GM11168 (cell line): ENCODE measurements around the gene ST7L.

Source experiments
- in situ Hi-C: fragments of 300-500 bp; cut with MboI; formaldehyde crosslinking; loops from one replicate; pipeline ENCODE4 v1.12.0; 2022; ENCODE audit warnings: low sequenced_read_pairs; ENCODE audit not compliant: unreplicated experiment

The ST7L gene

GRCh38 chr1:112557385-112557784, 61.6 kb downstream of the ST7L start:
- in situ Hi-C loops, result no loop called here

DNA sequence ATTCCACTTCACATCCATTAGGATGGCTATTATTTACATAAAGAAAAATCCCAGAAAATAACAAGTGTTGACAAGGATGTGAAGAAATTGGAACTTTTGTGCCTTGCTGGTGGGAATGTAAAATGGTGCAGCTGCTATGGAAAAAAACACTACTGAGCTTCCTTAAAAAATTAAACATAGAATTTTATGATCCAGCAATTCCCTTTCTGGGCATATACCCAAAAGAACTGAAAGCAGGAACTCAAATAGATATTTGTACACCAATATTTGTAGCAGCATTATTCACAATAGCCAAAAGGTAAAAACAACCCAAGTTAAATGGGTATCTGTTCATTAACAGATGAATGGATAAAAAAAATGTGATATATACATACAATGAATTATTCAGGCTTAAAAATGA, 64.5 kb downstream of the ST7L start:
- in situ Hi-C loops, result no loop called here

DNA sequence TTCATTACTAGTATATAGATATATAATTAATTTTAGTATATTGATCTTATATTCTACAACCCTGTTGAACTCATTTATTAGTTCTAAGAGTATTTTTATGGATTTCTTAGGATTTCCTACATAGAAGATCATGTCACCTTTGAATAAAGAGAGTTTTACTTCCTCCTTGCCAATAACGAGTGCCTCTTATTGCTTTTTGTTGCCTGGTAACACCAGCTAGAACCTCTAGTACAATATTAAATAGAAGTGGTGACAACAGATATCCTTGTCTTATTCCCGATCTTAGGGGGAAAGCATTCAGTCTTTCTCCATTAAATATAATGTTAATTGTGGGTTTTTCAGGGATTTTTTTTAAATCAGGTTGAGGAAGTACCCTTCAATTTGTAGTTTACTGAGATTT, 69.4 kb downstream of the ST7L start:
- in situ Hi-C loops, result no loop called here

GRCh38 chr1:112548547-112548946, 70.4 kb downstream of the ST7L start:
- in situ Hi-C loops, result no loop called here

DNA sequence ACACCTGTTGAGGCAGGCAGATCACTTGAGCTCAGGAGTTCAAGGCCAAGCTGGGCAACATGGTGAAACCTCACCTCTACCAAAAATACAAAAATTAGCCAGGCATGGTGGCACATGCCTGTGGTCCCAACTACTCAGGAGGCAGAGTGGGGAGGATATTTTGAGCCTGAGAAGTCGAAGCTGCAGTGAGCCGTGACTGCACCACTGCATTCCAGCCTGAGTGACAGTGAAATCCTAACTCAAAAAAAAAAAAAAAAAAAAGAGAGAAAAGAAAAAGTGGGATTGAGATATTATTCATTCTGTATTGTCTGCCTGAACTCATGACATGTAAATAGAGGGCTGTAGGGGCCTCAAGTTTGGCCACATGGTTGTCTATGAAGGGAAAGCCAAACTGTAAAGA, 72.9 kb downstream of the ST7L start:
- in situ Hi-C loops, result no loop called here

- in situ Hi-C loops, result no loop called here
These were observed 74.2 kb downstream of the ST7L start for GRCh38 chr1:112544751-112545150.

GRCh38 chr1:112544011-112544688, 74.8 kb downstream of the ST7L start:
- in situ Hi-C loops, result no loop called here

- in situ Hi-C loops, result no loop called here
These were observed 76.6 kb downstream of the ST7L start for GRCh38 chr1:112542206-112542973.

GRCh38 chr1:112541299-112541698, 77.6 kb downstream of the ST7L start:
- in situ Hi-C loops, result no loop called here

DNA sequence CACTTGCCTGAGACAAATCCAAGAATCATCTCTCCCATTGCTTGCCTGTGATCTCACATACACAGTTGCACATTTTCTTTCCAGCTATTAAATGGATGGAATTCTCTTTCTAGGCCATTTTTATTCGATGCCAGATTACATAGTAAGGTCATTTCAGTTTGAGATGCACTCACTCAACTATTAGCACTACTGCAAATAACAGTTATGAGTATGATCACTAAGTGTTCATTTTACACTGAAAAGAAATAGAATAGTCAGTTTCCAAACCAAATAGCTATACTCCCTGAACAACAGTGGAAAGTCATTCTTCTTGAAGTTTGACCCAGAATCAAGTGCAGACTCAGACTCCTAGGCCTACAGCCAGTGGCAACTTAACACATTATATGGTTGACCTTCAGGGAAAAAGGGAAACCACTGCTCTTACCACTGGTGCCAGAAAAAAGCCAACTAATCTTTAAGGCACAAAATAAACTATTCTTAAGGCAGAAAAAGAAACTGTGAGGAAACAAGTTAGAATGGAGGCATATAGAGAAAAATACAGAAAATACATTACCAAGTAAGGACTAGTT, 78.6 kb downstream of the ST7L start:
- in situ Hi-C loops, result no loop called here

DNA sequence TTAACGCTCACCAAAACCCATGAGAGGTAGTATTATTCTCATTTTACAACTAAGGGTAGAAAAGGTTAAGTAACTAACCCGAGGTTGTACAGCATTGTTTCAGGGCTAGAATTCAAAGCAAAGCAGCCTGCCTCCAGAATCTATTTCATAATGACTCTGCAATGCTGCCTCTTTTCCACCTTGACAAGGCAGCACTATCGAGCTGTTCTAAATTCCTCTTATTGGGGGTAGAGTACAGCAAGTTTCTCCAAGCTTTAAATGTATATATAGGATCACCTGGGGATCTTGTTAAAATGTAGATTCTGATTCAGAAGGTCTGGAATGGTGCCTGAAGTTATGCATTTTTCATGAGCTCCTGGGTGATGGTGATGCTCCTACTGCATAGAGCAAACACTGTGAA, 80.1 kb downstream of the ST7L start:
- in situ Hi-C loops, result no loop called here

- in situ Hi-C loops, result no loop called here
These were observed 81.5 kb downstream of the ST7L start for GRCh38 chr1:112537456-112537855.

DNA sequence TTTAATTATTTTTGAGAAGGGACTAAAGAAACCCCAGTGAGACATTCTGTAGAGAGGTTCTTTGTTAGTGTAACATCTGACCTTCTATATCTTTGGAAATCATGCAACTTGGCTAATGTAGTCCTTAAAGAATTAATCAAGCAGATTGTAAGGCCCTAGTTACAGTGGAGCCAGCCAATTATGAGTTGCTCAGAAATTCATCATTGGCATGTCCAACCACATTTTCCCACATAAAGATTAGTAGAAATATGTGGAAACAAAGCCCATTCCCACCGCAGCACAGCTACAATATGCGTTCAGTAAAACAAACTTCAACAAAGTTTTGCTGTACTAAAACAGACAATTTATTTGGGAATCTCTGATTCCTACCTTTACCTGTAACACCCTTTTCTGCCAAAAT, 82.4 kb downstream of the ST7L start:
- in situ Hi-C loops, result no loop called here

- in situ Hi-C loops, result no loop called here
These were observed 85.9 kb downstream of the ST7L start for GRCh38 chr1:112533029-112533428.

DNA sequence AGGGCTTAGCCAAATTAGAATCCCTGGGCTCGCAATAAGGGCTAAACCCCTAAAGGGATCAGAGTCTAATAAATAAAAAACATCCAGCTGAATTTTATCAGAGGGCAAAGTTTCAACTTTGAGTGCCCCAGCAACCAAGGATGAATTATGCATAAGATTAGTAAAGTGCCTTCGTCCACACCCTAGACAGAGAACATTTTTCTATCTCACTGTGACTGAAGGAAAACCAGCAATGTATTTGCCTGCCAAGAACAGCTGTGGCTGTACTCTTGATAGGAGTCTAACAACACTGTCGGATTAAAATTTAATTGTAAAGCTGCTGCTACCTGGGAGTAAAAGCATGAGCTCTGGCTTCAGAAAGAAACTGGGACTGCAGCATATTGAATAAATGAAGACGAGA, 86.9 kb downstream of the ST7L start:
- in situ Hi-C loops, result no loop called here

GRCh38 chr1:112530832-112531231, 88.1 kb downstream of the ST7L start:
- in situ Hi-C loops, result no loop called here

DNA sequence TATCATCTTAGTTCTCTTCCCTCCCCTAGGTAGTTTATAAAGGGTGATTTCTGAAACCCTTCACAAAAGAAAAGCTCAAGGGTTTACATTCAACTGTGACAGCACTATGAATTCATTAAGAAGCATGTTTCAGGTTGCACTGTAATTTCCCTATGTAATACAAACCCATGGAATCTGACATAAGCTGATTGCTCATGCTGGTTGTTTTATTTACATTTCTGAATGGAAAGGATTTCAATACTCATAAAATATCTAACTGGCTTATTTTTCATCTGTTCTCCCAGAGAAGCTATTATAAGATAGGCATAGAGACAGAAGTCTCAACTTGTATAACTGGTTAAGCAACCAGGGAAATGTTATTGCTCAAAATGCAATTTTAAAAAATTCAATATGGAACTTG, 89.6 kb downstream of the ST7L start:
- in situ Hi-C loops, result no loop called here

DNA sequence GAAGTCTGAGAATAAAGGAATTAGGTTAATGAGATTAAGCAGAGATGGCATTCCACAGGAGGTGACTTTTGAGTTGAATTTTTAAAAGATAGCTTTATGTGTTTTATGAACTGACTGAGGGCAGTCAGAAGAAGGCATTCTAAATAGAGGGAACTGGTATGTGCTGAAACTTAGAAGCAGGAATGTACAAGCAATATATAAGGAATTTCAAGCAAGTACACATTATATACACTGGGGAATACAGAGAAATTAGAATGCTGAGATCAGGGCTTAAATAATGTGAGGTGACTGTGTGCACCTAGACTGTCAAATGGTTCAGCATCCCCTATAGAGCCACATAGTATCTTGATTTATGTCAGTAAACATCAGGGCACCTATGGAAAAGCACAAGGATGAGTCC, 90.9 kb downstream of the ST7L start:
- in situ Hi-C loops, result no loop called here

GRCh38 chr1:112527266-112528010, 91.5 kb downstream of the ST7L start:
- in situ Hi-C loops, result no loop called here

GRCh38 chr1:112524986-112525385, 94.0 kb downstream of the ST7L start:
- in situ Hi-C loops, result no loop called here

GRCh38 chr1:112524251-112524650, 94.7 kb downstream of the ST7L start:
- in situ Hi-C loops, result no loop called here
